Upper lobe of right lung (tissue), 1 donor: ENCODE measurements around the gene LRRC55. TPM values are rescaled to one million over a fixed set of nuclear protein-coding genes. Genes with fewer than 3 reads are reported as not detected.

Experiments
- ATAC-seq: fragments of 200-7000 bp; cut with Tn5 transposase; one replicate; pipeline ENCODE4 v1.9.1; 2020; ENCODE audit warnings: mild to moderate bottlenecking, moderate library complexity
- DNase-seq: peaks from one replicate; pipeline ENCODE4 v3.0.0-alpha.2; 2020
- H3K27ac ChIP-seq: fragments of 200-600 bp; one replicate; pipeline ENCODE4 v1.8.0; 2022
- H3K27me3 ChIP-seq: fragments of 200-600 bp; one replicate; pipeline ENCODE4 v1.8.0; 2022; ENCODE audit warnings: mild to moderate bottlenecking
- H3K36me3 ChIP-seq: fragments of 200-600 bp; one replicate; pipeline ENCODE4 v1.8.0; 2022
- H3K4me1 ChIP-seq: fragments of 200-600 bp; one replicate; pipeline ENCODE4 v1.8.0; 2022
- H3K4me3 ChIP-seq: fragments of 200-600 bp; one replicate; pipeline ENCODE4 v1.8.0; 2022; ENCODE audit warnings: mild to moderate bottlenecking
- H3K9me3 ChIP-seq: fragments of 200-600 bp; one replicate; pipeline ENCODE4 v1.8.0; 2022
- CTCF ChIP-seq: fragments of 200-600 bp; IDR thresholded peaks from one replicate; pipeline ENCODE4 v1.8.0; 2022; ENCODE audit warnings: antibody characterized with exemption
- intact Hi-C: fragments of 100-400 bp; cut with DNase I; formaldehyde crosslinking; loops from one replicate; pipeline ENCODE4 v1.11.0; 2022
- total RNA-seq: library from RNA; stranded (reverse); fragmentation: NEBNext Ultra II Directional; extraction: Animal tissue kit (Norgen Biotek cat#: 25700); gene quantifications from one replicate; pipeline ENCODE4 v1.2.1, GENCODE V29; 2021
- donor health status: DM: no; HTN: yes; CAD: no; lungs with severe emphysema.

LRRC55 gene
- total RNA-seq, 1 donor from 2014 or later = not detected

GRCh38 chr11:57205041-57205641 is 23.4 kb downstream of the LRRC55 start:
- Histone ChIP-seq H3K9me3 (no peaks in the 10 kb centered on the region), H3K36me3 (no peaks in the 10 kb centered on the region), H3K4me1 (peaks cover 34% of the 10 kb centered on the region), H3K27ac (no peak overlapping the region), H3K27me3 (no peaks in the 10 kb centered on the region), H3K4me3 (no peak overlapping the region)
- no peak for DNase-seq
- intact Hi-C loops = no loop called here
- peak; percentile 19 for TF ChIP-seq CTCF
- ATAC-seq = peak; percentile 44

GRCh38 chr11:57207168-57207567 is 25.4 kb downstream of the LRRC55 start:
- Histone ChIP-seq H3K4me1 (peaks cover 21% of the 10 kb centered on the region), H3K9me3 (no peaks in the 10 kb centered on the region), H3K4me3 (no peak overlapping the region), H3K36me3 (no peaks in the 10 kb centered on the region), H3K27me3 (no peaks in the 10 kb centered on the region), H3K27ac (no peak overlapping the region)
- intact Hi-C loops = no loop called here
- ATAC-seq = peak; percentile 21
- no peak for DNase-seq
- TF ChIP-seq CTCF = no peak

- H3K36me3 ChIP-seq = no peaks in the 10 kb centered on the region
- no peak overlapping the region for H3K4me3 ChIP-seq
- TF ChIP-seq CTCF = no peak
- H3K9me3 ChIP-seq = no peaks in the 10 kb centered on the region
- no peaks in the 10 kb centered on the region for H3K27me3 ChIP-seq
- H3K27ac ChIP-seq = no peak overlapping the region
- intact Hi-C loops = no loop called here
- peaks cover 30% of the 10 kb centered on the region for H3K4me1 ChIP-seq
- ATAC-seq = no peak
- no peak for DNase-seq
These were observed 29.0 kb downstream of the LRRC55 start for GRCh38 chr11:57210781-57211180.

- TF ChIP-seq CTCF = no peak
- Histone ChIP-seq H3K36me3 (no peaks in the 10 kb centered on the region), H3K27me3 (no peaks in the 10 kb centered on the region), H3K4me1 (peaks cover 26% of the 10 kb centered on the region), H3K9me3 (no peaks in the 10 kb centered on the region), H3K4me3 (no peak overlapping the region), H3K27ac (peak overlapping the region; percentile 24)
- intact Hi-C loops = no loop called here
- ATAC-seq (peak; percentile 62), DNase-seq (no peak)
These were observed 31.8 kb downstream of the LRRC55 start for GRCh38 chr11:57213342-57214097.

GRCh38 chr11:57214098-57214417 is 32.3 kb downstream of the LRRC55 start:
- ATAC-seq (no peak), DNase-seq (no peak)
- Histone ChIP-seq H3K27ac (no peak overlapping the region), H3K4me3 (no peak overlapping the region), H3K36me3 (no peaks in the 10 kb centered on the region), H3K27me3 (no peaks in the 10 kb centered on the region), H3K9me3 (no peaks in the 10 kb centered on the region), H3K4me1 (peaks cover 30% of the 10 kb centered on the region)
- intact Hi-C loops = no loop called here
- no peak for TF ChIP-seq CTCF
